ENCODE measurements around the gene ATF7.

- no peak for TF ChIP-seq POLR2AphosphoS5 (IDR thresholded peaks at IDR 0.05; ENCODE audit: low read depth)
- no peak for TF ChIP-seq CTCF (IDR thresholded peaks at IDR 0.05; ENCODE audit: insufficient read depth, low read length)
- TF ChIP-seq REST (IDR thresholded peaks at IDR 0.05; ENCODE audit: insufficient replicate concordance, low read depth): no peak
- no peak for TF ChIP-seq GABPA (IDR thresholded peaks at IDR 0.05; ENCODE audit: low read depth)
These were observed 36.8 kb downstream of the ATF7 start for GRCh38 chr12:53589423-53589822.

Data from HL-60 (cell line).